GM18520 (cell line): ENCODE data around the gene MMP24OS.

ENCODE experiments used
- ATAC-seq: cut with Tn5 transposase; IDR thresholded peaks from one replicate; pipeline ENCODE4 v1.9.1; 2021; ENCODE audit not compliant: unreplicated experiment

Gene MMP24OS

DNA sequence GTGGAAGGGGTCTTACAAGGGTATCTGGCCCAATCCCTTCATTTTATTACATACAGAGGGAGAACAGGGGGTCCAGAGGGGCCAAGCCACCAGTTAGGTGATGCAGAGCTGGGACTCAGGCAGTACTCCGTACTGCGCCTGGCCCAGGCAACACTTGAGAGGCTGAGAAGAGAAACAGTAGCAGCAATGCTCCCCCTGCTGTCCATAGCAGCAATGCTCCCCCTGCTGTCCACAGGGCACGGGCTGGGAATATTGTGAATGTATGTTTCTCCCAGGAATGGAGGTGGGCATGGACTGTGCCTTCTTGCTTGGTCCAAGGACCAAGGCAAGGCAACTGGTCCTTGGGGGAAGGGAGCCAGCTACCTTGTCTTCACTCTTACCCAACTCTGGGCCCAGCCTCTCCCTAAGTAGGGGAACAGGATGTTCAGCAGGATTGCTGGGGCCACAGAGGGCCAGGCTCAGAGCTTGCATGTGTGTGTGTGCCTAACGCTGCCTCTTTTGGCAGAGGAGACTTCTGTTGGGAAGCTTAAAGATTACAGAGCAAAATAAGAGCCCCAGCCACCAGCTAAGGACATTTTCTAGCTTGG lies 29.1 kb upstream of the MMP24OS start:
- no peak for ATAC-seq

DNA sequence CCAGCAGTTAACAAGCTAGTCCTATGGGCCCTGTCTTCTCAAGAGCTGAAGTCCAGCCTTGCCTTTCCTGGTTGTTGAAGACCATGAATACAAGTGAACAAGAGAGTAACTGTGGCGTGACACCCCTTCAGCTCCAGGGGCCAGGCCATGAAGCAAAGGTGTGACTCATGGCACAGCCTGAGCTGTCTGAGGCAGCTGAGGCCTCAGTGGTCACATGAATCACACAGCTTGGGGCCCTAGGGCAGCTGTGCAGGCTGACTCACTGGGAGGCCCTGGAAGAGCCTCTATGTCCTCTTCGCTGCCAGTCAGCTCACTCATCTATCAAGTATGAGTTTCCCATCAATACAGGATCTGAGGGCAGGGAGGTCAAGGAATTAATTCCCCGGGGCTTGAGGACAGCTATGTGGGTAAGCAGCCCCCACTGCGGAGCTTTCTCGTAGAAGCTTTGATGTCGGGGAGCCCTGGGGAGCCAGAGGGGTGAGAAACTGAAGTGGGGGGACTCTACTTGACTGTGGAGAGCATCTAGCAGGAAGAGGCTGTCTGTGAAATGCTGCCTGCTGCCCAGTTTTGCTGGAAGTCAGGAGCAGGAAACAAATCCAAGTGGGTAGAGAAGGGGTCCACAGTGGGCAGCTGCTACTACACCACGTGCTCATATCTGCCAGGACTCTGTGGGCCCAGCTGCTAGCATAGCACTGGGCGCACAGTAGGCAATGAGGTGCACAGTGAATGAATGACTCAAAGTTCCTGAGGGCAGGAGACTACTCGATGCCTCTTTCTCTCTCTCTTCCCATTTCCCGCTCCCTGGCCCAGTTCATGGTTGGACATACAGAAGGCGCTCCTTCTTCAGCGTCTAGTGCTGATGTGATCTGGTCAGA lies 28.0 kb upstream of the MMP24OS start:
- ATAC-seq: peak; percentile 52

DNA sequence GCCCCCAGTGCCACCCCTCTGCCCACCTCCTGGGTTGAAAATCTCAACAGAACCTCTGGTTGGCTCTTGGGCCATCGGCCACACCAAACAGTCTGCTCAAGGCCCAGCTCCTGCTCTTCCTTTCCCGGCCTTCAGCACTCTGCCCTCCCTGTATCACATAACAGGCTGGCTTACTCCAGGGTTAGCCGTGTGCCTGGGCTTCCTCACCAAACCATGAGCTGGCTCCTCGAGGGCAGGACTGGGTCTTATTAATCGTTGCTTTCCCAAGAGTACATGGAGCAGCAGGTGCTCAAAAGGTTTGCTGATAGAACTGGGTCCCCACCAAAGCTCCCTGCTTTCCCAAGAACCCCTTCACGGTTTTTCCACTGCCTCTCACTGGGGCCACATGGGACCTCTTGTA lies 27.0 kb upstream of the MMP24OS start:
- ATAC-seq: no peak

DNA sequence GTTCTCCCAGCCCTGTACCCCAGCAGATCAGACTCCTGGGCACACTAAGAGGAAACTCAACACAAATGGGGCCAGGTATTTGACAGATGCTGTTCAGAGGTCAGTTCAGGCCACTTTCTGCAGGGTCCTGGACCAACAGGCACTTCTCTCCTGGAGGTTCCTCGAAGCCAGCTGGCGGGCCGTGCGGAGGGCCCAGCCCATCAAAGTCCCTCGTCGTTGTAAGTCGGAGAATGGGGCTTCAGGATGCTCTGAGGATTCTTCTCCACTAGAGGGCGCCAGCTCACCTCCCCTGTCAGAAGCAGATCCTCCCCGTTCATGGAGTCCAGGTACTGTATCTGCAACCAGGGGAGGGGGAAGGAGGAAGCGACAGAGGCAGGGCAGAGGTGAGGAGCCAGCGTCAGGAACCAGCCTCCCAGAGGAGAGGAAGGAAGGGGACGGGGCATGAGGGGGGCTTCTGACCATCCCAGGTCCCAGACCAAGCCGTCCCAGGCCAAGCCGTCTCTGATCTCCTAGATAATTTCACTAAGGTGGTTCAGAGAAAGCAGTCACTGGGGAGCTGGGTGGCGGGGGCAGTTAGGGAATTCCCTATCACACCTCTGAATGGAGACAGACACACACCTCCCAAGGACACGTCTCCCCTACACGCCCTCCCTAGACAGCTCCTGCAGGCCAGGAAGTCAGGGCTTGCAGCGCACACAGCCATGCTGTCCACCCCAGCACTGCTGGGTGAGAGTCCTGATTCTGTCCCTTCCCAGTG lies 26.0 kb upstream of the MMP24OS start:
- no peak for ATAC-seq

DNA sequence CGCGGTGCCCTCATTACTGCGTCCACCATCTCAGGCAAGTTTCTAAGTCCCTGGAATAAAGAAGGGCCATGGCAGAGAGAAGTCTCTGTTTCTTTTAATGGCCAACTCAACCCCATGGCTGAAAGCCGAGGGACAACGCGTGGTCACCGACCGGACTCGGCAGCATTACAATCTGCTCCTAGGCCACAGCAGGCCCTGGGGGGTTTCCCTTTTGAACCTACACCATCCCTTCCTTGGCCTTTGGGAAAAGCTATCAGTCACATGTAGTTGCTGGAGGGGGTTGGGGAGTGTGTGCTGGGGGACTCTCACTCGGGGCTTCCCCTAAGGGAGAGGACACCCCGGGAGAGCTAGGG lies 25.4 kb upstream of the MMP24OS start:
- ATAC-seq: no peak

DNA sequence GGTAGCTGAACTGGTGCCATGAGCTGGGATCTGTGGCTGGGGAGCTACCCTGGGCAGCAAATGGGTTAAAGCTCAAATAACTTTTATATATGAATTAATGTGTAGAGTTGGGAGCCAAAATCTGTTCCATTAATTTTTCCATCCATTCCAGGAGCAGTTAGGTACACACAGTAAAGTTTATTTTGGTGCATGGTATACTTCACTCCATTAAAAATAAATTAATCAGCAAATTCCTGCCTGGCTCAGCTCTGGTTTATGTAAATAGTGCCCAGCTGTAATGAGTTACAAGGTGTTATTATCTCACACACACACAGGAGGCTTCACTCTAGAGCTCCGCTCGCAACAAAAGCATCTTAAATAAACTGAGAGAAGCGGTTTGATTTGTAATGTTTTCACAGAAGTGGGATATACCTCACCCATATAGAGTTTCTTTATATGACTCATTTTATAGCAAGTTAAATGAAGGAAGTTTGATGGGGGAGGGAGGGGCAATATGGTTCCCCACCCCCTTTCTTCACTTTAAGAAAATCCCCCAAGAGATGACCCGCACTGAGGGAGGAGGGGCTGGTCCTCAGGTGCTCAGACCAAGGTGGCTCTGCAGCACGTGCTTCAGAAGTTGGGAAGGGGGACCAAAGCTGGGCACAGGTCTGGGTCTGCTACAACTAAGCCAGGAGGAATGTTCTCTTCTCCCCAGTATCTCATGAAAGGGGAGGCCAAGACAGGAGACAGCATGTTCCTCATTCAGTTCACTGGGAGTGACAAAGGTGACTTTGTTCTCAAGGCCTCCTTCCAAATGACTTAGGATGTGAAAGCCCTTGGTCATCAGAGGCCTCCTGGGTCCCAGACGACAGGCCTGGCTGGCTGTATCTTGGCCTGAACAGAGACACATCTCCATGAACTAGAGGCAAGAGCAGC lies 24.8 kb upstream of the MMP24OS start:
- no peak for ATAC-seq

DNA sequence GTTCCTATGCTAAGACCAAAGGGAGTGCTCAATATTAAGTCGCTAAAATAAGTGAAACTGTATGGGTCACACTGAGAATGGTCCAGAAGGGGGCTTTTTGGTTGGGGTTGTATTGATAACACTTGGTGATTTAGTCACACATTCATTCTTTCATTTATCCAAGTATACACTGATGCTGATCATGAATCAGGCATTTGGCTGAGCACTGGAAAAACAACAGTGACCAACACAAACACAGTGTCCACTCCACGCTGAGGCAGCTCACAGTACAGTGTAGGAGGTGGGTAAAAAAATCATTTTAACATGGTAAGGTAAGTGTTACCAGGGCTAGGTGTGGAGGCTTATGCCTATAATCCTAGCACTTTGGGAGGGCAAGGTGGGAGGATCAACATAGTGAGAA lies 23.5 kb upstream of the MMP24OS start:
- ATAC-seq: no peak

DNA sequence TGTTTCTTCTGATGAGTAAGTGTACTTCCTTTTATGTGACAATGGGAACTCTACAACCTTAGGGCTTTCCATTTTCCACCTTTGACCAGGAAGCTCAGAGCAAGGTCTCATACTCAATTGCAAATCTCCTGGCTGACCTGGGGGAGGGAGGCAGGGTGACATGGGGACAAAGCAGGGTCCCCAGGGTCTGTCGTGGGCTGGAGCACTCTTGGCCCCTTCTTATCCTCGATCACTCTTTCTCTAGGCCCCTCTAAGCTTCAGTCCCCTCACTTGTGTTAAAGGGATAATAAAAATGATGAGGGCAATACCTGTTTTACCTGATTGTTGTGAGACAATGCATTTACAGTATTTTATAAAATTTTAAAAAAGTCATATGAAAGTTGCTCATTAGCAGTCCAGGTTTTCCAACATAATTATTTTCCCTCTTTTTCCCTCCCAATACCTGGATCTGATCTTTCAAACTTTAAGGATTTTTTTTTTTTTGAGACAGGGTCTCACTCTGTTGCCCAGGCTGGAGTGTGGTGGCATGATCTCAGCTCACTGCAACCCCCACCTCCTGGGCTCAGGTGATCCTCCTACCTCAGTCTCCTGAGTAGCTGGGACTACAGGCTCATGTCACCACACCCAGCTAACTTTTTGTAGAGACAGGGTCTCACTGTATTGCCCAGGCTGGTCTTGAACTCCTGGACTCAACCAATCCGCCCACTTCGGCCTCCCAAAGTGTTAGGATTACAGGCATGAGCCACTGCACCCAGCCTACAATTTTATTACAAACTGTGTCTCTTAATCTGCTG lies 22.7 kb upstream of the MMP24OS start:
- ATAC-seq: no peak

DNA sequence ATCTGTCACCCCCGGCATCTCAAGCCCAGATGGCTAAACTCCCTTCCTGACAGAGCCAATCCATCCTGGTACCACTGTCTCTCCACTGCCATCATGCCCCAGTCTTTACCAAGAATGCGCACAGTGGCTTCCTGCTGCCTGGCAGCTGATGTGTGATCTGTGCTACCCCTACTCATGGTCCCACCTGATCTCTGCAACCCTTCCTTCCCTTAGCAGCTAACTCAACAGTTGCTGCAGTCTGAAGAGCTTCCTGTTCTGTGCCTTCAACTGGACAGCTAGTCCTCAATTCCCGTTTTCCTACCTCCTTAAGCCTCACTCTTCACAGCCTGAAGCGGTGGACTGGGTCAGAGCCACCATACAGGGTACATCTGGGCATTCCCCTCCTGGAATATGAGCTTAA lies 21.9 kb upstream of the MMP24OS start:
- no peak for ATAC-seq

DNA sequence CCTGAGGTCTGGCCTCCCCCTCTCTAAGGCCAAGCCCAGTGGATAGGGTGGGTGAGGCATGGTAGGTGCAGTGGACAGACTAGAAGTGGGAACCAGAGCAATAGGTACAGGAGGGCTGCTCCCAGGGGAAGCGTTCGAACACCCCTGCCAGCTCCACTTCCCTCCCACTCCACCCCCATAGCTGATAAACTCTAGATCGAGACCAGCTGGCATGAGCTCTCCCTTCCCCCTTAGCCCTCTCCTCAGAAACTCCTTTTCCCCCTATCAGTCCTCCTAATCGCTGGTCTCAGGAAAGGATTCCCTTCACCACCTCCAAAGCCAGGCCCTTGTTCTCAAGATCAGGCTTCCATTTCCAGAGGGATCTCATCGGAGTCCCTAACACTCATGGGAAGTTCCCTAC lies 20.3 kb upstream of the MMP24OS start:
- no peak for ATAC-seq

DNA sequence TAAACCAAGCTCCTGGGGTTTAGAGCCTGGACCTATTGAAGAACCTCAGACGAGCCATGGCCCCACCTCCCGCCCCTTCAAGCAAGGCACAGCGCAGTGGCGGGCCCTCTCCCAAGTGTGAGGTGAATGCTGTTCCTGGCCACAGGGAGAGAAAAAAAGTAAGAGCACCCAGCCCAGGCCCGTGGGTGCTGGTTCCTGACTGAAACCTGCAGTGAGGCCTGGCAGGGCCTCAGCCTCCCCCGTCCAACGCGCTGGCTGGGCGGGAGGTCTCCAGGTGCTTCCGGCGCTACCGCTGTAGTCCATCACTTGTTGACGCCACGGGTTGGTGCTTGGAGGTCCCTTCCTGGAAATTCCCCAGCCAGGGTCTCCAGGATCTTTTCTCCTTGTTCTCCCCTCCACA lies 19.8 kb upstream of the MMP24OS start:
- ATAC-seq: no peak

DNA sequence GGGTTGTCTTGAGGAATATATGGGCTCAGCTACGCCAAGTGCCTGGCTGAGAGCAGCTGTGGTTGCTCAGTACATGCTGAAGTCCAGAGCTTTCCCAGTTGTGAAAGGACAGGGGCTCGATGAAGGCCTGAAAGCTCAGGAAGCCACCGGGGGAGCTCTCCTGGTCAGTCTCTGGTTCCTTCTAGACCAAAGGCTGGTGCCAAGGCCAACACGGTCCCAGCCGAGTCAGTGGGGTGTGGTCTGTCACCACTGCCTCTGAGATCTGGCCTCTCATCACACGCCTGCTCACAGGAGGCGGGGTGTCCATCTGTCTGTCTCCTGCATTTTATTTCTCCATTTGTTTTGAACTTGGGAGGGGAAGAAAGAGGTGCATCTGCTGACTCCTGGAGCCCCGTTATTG lies 19.2 kb upstream of the MMP24OS start:
- ATAC-seq: no peak

DNA sequence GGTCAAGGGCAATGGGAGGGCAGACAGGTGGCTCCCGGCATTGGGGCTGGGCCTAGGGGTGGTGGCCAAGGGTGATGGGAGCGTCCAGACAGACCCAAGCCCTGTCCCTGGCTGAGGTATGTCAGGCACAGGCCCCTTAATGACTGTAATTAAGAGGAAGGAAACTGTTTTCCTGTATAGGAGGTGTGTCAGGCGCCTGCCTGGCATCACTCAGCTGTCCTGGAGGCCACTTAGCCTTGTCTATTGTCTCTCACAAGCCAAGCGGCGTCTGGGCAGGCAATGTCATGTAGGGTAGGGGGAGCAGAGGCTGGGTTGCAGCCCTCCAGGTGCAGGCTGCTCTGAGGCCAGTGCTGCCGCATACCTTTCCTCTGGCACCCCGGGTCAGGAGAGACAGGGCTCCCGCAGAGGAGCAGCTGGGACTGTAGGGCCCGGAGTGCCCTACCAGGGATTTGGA lies 18.2 kb upstream of the MMP24OS start:
- ATAC-seq: no peak

DNA sequence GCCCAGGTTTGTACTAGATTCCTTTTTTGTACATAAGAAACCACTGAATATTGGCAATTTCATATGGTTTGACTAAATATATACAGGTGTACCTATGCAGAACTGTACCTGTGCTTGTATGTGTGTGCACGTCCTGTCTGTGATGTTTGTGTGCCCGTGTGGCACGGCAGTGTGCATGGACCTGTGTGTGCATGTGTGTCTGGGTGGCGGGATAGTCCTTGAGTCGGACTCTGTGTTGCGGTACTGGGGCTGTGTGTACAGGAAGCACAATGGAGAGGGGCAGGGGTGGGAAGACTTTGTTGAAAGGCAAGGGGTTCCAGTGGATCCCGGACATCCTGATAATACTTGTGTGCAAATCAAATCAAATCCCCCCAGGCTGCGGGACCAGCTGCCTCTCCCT lies 17.8 kb upstream of the MMP24OS start:
- ATAC-seq: no peak

DNA sequence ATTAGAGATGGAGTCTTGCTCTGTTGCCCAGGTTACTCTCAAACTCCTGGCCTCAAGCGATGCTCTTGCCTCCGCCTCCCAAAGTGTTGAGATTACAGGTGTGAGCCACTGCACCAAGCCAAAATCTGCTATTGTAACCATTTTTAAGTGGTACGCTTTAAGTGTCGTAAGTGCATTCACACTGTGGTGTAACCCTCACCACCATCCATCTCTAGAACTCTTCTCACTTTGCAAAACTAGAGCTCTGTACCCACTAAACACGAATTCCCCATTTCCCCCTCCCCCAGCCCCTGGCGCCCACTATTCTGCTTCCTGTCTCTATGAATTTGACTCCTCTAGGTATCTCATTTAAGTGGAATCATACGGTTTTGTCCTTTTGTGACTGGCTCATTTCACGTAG lies 17.1 kb upstream of the MMP24OS start:
- no peak for ATAC-seq

DNA sequence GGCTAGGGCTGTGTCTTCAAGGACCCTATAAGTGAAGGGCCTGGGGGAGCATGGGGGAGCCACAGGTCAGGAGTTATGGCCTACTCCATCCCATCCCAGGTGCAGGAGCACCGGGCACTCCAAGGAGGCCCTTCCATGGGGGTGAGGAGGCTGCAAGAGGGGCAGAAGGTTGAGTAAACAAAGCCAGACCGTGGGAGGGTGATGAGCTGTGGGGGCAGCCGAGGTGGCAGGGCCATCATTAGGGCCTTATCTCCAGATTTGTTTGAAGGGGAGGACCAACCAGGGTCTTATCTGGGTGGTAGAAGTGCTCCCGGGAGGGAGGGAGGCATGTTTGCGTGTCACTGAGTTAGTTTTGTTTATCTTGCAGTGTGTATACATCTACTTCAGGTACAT lies 16.4 kb upstream of the MMP24OS start:
- ATAC-seq: no peak

DNA sequence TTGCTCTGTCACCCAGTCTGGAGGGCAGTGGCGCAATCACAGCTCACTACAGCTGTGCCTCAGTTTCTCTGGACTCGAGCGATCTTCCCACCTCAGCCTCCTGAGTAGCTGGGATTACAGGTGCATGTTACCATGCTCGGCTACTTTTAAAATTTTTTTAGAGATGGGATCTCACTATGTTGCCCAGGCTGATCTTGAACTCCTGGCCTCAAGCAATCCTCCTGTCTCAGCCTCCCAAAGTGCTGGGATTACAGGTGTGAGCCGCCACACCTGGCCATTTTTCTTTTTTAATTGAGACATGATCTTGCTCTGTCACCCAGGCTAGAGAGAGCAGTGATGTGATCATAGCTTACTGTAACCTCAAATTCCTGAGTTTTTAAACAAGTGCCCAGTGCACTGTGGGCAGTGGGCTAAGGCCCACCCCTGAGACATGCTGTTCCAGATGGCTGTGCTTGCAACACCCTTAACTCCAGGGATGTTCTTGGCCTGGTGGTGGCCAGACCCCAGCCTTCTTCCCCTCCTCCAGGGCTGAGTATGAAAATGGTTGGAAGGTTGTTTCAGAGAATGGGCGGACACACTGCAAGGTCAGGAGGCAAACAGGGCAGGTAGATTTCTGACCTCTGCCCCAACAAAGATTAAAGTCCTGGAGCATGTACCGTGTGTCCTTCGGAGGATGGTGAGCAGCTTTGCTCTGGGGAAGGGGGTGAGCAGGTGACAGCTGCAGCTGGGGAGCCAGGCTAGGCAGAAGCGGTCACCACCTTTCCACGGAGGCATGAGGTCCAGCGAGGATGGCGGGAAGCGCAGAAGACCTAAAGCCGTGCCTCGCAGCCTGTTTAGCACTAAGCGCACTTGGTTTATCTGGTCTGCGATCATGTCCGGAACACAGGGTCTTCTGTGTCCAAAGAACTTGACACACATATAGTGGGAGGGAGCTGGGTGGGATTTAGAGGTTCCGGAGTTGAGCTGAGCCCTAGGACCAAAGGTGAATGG lies 15.7 kb upstream of the MMP24OS start:
- ATAC-seq: no peak

DNA sequence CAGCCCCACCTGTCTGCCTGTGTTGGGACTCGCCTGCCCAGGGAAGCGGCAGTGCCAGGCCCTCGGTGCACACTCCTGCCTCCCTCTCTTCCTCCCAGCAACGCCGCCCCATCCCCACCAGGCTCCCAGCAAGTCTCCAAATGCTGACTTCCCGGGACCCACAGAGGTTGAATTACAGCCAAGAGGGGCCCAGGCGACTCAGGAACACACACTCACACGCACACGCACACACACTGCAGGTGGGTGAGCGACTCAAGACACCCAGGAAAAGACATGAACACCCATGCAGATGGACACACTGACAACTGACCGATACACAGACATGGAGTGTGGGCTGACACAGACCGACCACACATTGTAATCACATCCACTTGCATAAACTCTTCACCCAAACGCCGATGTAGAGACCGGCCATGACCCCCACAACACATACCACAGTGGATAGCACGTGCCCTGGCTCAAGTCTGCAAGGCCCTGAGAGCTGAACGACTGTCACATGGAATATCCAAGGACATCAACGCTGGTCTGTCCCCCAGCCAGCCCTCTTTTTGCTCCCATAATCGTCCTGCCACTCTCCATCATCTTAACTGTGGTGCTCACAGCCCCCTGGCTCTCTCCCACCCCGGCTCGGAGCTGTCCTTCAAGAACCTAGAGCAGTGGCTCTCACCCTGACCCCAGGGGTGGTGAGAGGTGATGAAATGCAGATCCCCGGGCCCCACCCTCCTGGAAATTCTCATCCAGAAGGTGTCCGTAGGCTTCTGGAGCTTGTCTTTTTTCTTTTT lies 14.8 kb upstream of the MMP24OS start:
- no peak for ATAC-seq
